SK-N-SH treated with all-trans-retinoic acid at 6 μM for 48 hours (cell line): ENCODE results near the gene ADORA2A.

Source experiments
- CREB5 ChIP-seq: fragments of 250-450 bp; sonication (Bioruptor Pico); IDR thresholded peaks from 2 replicates; pipeline ENCODE4 v1.5.1; 2020; ENCODE audit warnings: low read depth, mild to moderate bottlenecking, moderate library complexity
- CSDC2 ChIP-seq: fragments of 250-450 bp; sonication (Bioruptor Pico); IDR thresholded peaks from 2 replicates; pipeline ENCODE4 v1.5.0; 2020; ENCODE audit warnings: mild to moderate bottlenecking, moderate library complexity
- CSRNP3 ChIP-seq: fragments of 250-450 bp; sonication (Bioruptor Pico); IDR thresholded peaks from 2 replicates; pipeline ENCODE4 v1.5.1; 2021; ENCODE audit warnings: mild to moderate bottlenecking, moderate library complexity
- ESRRG ChIP-seq: fragments of 250-450 bp; sonication (Bioruptor Pico); IDR thresholded peaks from 2 replicates; pipeline ENCODE4 v1.6.1; 2021; ENCODE audit warnings: mild to moderate bottlenecking
- ISL1 ChIP-seq: fragments of 250-450 bp; sonication (Bioruptor Pico); IDR thresholded peaks from 2 replicates; pipeline ENCODE4 v2.1.2; 2022; ENCODE audit warnings: mild to moderate bottlenecking, moderate library complexity
- OSR1 ChIP-seq: fragments of 250-450 bp; sonication (Bioruptor Pico); IDR thresholded peaks from 2 replicates; pipeline ENCODE4 v1.8.0; 2022; ENCODE audit warnings: moderate library complexity, mild to moderate bottlenecking, inconsistent platforms
- PATZ1 ChIP-seq: fragments of 250-450 bp; sonication (Bioruptor Pico); IDR thresholded peaks from 2 replicates; pipeline ENCODE4 v1.8.0; 2020; ENCODE audit warnings: mild to moderate bottlenecking, moderate library complexity, borderline replicate concordance
- PPARA ChIP-seq: fragments of 250-450 bp; sonication (Bioruptor Pico); IDR thresholded peaks from 2 replicates; pipeline ENCODE4 v1.5.0; 2020; ENCODE audit warnings: mild to moderate bottlenecking, borderline replicate concordance
- RARB ChIP-seq: fragments of 250-450 bp; sonication (Bioruptor Pico); IDR thresholded peaks from 2 replicates; pipeline ENCODE4 v1.8.0; 2021; ENCODE audit warnings: mild to moderate bottlenecking, moderate library complexity
- TSHZ2 ChIP-seq: fragments of 250-450 bp; sonication (Bioruptor Pico); IDR thresholded peaks from 2 replicates; pipeline ENCODE4 v1.5.0; 2020; ENCODE audit warnings: mild to moderate bottlenecking, moderate library complexity
- ZC3H10 ChIP-seq: fragments of 250-450 bp; sonication (Bioruptor Pico); IDR thresholded peaks from 2 replicates; pipeline ENCODE4 v1.5.1; 2021; ENCODE audit warnings: mild to moderate bottlenecking, moderate library complexity
- ZFP3 ChIP-seq: fragments of 250-450 bp; sonication (Bioruptor Pico); IDR thresholded peaks from 2 replicates; pipeline ENCODE4 v1.5.0; 2020; ENCODE audit warnings: mild to moderate bottlenecking, moderate library complexity
- ZNF565 ChIP-seq: fragments of 450-650 bp; formaldehyde crosslinking; conservative IDR thresholded peaks from 2 replicates; pipeline ENCODE4 v1.5.0; 2020; ENCODE audit warnings: low read depth, mild to moderate bottlenecking, moderate library complexity

GRCh38 chr22:24433001-24433827 lies 5.8 kb downstream of the ADORA2A start:
- TF ChIP-seq CSRNP3 (CRISPR knock-in tag) = no peak
- no peak for TF ChIP-seq ESRRG (CRISPR knock-in tag)
- TF ChIP-seq PPARA = no peak
- no peak for TF ChIP-seq PATZ1 (CRISPR knock-in tag)
- no peak for TF ChIP-seq CREB5 (CRISPR knock-in tag)
- no peak for TF ChIP-seq ISL1 (CRISPR knock-in tag)
- no peak for TF ChIP-seq CSDC2 (CRISPR knock-in tag)
- no peak for TF ChIP-seq ZNF565 (CRISPR knock-in tag)
- no peak for TF ChIP-seq ZFP3 (CRISPR knock-in tag)
- no peak for TF ChIP-seq OSR1 (CRISPR knock-in tag)
- TF ChIP-seq ZC3H10 = no peak
- TF ChIP-seq RARB (CRISPR knock-in tag) = no peak
- no peak for TF ChIP-seq TSHZ2 (CRISPR knock-in tag)
